Stimulated activated CD8-positive, alpha-beta memory T cell treated with anti-CD3 and anti-CD28 coated beads, Interleukin-12 subunit alpha, Interleukin-12 subunit beta, amount 100 ng/mL, for 24 hours (primary cell): ENCODE data around the gene LRRC59.
A peak's percentile ranks its signal among the peaks of the same experiment; 100 is the strongest.

Experiments
- DNase-seq: peaks from one replicate; pipeline ENCODE4 v3.0.0-alpha.2; 2020; ENCODE audit errors: extremely low read depth

Gene LRRC59

DNA sequence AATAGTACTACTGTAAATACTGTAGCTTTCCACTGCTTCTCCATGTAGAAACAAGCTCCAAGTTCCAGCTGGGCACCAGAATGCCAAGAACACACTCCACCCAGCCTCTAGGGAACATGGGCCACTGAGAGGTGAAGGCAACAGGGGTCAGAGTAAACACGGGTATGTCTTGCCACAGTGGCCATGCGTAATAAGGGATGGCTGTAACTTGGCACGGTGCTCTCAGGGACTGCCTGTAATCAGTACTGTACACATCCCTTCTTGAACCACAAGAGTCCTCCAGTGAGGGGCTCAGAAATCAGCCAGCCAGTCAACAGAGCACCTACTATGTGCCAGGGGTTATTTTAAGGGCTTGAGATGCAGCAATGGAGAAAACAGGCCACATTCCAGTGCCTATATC, 10.8 kb downstream of the LRRC59 start:
- DNase-seq, result no peak

DNA sequence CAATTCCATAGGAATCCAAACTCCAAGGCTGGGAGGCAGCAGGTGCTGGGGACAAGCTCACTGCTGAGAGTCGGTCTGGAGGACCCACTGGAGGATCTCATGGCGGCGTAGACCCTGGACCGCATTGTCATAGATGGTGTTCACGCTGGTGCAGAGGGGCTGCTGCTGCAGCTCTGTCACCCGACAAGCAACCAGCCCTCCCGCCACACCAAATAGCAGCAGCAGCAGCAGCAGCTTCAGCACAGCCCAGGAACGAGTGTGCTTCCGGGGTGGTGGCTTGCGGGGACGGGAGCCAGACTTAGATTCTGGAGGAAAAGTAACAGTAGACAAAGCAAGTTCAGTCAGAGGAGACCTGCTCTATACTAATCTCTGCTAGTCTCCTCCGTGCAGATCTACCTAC, 14.4 kb downstream of the LRRC59 start:
- no peak for DNase-seq

DNA sequence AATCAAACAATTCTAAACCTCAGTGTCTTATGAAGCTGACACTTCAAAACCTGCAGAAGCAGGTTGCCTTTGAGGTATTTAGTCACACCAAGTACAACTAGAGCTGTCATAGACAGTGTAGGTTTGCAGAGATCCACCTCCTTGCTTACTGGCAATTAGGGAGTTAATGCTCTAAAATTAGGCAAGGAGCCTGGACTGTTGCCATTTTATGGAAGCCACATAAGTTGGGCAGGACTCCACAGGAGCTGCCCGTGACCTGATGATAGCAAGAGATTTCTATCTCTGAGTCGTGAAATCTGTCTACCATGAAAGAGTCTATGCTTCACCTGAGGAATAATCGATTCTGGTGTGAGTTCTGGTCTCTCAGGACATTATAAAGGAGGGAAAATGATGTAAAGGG, 15.4 kb downstream of the LRRC59 start:
- no peak for DNase-seq

DNA sequence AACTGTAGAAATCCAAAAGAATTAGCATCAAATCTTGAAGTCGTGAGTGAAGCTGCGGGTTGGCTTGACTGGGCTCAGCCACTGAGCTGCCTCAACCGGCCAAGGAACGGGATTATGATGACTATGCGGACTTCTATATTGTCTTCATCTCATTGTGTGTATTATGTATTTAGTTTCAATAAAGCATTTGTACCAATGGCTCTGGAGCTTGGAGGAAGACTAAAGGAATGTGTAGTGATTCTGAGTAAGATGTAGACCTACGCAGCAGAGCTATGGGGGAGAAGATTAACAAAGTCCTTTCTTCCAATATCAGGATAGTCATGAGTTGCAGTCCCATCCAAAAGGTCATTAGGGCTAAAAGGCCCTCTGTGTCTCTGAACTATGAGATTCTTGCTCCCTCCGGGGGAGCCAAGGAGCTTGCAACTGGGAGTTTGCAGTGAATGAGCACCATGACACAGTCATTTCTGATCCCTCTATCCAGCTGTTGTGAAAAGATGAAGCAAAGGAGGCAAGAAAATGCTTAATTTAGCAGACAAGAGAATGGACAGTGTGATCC, 16.0 kb downstream of the LRRC59 start:
- no peak for DNase-seq

DNA sequence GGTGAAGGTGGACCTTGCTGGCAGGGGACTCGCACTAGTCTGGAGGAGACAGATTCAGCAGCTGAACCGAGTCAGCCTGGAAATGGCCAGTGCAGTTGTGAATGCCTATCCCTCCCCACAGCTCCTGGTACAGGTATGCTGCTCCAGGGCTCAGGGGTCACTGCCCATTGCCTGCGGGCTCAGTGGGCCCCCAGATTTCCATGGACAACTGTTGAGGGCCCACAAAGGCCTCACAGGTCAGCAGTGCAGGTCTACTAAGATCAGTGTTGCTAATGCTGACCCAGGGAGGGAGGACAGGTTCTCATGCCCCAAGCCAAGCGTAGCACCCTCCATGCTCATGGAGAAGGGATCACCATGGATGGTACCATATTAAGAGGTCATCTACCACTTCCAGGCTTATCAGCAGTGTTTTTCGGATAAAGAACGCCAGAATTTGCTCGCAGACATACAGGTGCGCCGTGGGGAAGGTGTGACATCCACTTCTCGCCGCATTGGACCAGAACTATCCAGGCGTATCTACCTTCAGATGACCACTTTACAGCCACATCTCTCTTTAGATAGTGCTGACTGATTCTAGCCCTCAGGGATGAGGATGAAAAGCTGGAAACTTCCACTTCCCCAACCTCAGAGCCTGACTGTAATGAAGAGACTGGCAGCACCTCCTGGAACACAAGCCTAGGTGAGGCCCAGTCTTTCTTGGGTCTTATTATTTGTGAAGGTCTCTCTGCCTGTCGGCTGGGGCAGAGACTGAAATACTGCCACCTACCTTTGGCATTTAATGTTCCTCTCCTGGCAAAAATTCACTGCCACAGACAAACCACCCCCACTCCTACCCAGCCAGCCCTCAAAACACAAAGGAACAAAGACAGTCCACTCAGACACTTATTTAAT, 16.7 kb downstream of the LRRC59 start:
- no peak for DNase-seq

DNA sequence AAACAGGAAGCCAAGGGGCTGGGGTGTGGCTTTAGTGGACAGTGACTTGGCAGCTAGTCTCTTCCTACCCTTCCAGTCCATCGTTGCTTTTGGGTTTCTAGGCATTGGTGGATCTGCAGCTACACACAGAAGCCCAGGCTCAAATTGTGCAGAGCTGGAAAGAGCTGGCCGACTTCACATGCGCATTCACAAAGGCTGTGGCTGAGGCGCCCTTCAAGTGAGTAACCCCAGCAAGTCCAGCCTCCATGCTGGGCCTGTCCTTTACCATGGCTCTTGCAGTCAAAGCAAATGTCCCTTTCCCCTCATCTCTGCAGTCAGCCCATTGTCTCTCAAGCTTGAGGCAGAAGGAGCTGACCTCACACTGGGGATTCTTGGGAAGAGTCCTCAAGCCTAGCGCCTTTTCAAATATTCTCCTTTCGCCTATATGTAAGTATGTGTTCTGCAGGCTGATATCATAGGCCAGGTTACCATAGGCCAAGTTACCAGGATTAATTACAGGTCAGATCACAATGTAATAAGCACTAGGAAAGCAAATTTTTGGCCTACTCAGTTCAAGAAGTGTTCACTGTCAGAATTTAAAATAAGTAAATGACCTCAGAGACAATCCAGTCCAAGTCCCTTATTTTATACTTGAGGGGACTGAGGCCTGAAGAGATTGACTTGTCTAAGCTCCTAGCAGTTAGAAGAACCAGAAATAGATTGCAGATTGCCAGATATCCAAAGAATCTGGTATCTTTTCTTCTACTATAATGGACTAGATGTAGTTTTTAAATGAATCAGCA, 17.8 kb downstream of the LRRC59 start:
- no peak for DNase-seq

DNA sequence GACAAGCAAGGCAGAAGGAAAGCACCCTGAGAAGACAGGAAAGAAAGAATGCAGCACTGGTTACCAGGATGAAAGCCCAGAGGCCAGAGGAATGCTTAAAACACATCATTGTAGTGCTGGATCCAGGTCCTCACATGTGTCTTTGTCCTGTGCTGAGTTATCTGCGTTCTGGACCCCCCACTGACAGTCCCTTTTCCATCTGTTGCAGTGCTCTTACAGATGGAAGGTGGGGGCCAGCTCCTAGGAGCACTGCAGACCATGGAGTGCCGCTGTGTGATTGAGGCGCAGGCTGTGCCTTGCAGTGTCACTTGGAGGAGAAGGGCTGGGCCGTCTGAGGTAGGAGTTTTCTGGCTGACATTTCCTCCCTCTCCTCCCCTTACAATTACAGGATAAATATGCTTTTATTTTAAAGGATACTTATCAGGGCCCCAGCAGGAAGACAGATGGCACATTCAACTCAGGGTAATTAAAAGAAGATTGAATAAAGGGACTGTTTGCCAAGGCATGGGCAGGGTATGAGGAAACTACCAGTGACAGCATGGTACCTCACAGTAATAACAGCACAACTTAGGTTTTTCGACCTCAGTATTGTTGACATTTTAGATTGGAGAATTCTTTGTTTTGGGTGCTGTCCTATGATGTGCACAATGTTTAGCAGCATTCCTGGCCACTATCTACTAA, 21.3 kb downstream of the LRRC59 start:
- no peak for DNase-seq

DNA sequence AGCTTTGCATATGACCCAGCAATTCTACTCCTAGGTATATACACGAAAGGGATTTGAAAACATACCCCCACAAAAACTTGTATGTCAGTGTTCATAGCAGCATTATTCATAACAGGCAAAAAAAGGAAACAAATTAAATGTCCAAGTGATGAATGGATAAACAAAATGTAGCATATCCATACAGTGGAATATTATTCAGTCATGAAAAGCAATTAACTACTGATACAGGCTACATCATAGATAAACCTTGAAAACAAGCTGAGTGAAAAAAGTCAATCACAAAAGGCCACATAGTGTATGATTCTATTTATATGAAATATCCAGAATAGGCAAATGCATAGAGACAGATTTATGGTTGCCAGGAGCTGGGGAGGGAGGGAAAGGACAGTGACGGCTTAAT, 23.6 kb downstream of the LRRC59 start:
- DNase-seq, result no peak

DNA sequence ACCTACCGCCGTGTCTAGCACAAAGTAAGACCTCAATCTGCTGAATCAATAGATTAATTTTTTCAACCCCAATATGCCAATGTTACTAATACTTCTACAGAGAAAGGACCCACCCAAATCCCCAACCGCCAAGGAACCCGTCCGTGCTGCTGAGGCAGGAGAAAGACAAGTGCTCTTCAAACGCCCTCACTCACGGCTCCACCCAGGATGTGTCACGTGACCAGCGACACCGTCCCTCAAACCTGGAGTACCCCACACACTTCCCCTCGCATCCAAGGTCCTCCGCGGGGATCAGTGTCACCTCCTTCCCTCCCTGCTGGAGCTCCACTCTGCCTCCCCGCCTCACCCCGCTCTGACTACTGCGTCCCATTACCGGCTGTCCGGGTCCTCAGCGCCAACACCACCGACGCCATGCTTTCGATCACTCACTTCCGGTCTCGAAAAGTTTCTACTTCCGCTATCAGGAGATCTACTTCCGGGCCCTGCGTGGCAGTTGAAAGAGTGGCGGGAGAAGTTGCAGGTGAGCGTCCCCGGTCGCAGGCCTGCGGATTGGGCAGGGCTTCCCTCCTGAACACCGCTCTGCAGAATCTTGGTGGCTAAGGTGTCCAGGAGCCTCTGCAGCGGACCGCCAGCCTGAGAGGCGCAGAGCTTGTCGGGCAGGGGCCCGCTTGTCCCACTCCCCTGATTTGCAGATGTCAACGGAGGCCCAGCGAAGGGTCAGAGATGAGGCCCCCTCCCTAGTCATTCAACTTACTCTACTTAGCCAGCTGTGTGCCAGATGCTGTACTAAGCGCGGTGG, 24.4 kb downstream of the LRRC59 start, which contains the start of the genes EME1 and MRPL27:
EME1 (plus strand) TSS at position 472 of the 799 bp plus-strand sequence. CDS start 1,980 bp downstream, outside the sequence.
MRPL27 (minus strand) TSS at position 427 of the 799 bp plus-strand sequence; CDS start at position 413, 14 bp downstream.
- peak; percentile 55 for DNase-seq

DNA sequence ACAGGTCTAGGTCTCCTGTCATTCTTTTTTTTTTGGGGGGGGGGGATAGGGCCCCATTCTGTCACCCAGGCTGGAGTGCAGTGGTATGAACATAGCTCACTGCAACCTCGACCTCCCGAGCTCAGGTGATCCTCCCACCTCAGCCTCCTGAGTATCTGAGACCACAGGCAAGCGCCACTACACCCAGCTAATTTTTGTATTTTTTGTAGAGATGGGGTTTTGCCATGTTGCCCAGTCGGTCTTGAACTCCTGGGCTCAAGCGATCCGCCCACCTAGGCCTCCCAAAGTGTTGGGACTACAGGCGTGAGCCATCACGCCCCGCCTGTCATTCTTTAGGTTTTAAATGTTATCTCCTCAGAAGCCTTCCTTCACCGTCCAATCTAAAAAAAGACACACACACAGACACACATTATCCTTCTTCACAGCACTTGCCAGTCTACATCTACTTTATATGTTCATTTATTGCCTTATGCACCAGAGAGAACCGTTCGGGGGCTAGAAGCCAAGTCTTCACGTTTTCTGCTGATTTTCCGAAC, 25.0 kb downstream of the LRRC59 start:
- DNase-seq, result no peak

DNA sequence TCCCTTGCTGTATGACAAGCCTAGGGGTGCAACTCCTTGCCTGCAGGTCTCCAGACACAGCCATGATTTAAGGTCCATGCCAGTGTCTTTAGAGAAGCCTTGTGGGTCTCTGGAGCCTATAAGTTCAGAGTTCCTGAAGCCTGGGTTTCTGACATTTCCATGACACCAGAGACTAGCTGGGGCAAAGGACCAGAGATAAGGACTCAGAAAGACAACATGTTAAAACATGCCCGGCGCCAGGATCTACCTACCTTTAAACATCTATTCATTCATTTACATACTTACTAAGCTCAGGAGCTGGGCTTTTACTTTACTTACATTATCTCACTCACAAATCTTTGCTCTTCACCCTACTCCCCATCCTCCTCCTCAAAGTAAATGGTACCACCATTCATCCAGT, 25.8 kb downstream of the LRRC59 start:
- no peak for DNase-seq

DNA sequence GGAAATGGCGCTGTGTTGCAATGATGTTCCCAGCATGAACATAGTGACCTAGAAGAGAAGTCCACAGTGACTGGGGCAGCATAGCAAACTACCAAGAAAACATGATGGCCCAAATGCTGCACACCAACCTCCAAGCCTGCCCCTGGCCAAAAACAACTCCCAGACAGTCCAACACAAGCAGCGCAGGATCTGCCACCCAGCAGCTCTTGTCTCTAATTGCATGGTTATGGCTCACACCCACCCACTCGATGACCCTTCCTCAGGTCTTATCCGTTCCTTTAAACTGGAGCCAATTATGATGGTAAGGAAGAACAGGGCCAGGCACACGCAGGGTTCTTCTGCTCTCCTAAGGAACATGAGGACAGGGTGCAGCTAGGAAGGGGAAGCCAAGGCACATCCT, 27.3 kb downstream of the LRRC59 start:
- no peak for DNase-seq

DNA sequence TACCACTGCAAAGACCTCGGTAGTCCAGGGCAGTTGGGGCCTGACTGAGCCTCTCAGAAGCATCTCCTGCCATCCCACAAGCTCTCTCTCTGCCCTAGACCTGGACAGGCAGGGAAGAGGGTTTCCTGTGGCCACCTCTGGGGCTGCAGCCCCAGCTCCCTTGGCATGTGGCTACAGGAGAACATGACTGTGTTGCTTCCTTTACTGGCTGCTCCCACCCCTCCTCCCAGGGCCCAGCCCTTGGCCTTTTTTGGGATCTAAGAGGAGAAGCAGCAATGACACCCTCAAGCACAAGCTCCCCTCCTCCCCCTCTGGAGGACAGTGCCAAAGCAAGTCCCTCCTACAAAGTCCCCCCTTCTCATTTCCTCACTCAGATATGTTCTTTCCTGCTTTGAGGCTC, 29.9 kb downstream of the LRRC59 start:
- DNase-seq, result no peak

DNA sequence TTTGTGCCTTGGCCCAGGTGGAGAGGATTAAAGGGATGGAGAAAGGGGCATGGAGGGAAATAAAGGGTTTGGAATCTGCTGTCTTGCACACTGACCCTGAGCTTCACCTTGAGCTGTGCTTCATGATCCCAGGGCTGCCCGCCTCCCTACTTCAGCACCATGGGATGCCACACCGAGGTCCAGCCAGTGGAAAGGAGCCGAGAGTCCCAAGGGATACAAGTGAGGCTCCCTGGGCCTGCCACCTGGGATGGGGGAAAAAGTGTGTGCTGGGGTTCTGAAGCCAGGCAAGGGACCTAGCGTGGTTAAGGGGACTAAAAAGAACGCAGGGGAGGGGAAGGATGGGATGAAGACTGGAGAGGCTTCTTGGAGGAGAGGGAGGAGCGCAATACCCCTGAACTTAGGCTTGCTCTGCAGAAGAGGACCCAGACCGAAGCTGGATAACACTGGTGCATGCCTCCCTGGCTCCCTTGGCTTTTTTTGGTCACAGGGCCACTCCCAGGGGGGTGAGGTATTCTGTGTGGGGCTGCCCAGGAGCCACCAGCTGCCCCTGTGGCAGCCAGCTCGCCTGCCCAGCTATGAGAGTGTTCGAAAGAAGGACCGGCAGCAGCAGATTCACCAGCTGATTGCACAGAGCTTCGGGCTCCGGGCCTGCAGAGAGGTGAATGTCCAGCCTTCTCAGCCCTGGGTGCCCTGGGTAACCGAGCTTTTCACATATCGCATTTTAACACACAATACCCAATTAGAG, 31.5 kb downstream of the LRRC59 start:
- DNase-seq, result no peak

DNA sequence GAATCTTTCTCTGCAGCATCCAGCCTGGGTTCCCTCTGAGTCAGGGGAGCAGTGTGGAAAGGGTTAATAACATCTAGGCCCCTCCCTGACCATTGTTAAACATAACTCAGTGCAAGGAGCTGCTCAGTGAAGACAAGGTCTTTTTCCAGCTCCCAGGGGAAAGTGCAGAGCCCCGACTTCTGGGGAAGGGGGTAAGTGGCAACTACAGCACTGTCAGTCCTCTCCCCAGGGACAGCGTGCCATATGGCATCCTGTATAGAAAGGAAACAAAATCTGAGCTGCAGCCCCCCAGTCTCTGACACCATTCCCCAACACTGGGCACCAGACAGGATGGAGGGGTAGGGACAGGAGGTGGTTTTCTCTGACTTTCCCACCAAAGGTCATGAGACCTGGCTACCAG, 32.2 kb downstream of the LRRC59 start:
- DNase-seq, result no peak

DNA sequence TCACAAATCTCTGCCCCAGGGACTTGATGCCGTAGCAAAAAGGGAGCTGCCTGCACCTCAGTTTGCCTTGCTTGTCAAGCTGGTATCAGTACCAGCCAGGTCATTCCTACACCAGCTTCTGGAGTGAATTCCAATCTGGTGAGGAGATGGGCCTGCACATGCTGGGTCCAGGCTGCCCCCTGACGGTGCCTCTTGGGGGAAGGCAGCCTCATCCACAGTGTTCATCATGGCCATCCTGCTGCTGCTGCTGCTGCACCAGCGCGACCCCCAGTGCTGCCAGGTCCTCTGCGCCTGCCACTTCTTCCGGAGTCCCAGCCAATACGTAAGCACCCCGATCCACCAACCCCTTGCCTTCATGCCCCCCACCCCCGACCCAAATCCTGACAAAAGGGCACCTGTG, 32.6 kb downstream of the LRRC59 start:
- no peak for DNase-seq

DNA sequence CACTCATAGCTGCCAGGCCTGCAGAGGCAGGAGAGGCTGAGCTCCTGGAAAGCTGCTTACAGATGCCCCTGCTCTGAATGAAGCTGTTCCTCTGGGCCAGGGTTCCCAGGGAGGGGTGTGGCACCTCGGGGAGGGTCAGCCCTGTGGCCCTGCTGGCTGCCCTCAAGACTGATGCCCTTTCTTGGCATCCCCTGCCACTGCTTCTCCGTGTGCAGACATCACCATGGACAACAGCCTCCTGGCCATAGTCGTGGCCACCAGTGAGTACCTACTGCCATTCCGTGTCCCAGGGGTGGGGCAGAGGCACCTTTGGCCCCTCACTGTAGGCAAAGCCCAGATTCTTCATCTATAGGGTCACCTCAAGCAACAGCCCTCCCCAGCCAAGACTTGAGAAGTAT, 33.3 kb downstream of the LRRC59 start:
- DNase-seq, result no peak

DNA sequence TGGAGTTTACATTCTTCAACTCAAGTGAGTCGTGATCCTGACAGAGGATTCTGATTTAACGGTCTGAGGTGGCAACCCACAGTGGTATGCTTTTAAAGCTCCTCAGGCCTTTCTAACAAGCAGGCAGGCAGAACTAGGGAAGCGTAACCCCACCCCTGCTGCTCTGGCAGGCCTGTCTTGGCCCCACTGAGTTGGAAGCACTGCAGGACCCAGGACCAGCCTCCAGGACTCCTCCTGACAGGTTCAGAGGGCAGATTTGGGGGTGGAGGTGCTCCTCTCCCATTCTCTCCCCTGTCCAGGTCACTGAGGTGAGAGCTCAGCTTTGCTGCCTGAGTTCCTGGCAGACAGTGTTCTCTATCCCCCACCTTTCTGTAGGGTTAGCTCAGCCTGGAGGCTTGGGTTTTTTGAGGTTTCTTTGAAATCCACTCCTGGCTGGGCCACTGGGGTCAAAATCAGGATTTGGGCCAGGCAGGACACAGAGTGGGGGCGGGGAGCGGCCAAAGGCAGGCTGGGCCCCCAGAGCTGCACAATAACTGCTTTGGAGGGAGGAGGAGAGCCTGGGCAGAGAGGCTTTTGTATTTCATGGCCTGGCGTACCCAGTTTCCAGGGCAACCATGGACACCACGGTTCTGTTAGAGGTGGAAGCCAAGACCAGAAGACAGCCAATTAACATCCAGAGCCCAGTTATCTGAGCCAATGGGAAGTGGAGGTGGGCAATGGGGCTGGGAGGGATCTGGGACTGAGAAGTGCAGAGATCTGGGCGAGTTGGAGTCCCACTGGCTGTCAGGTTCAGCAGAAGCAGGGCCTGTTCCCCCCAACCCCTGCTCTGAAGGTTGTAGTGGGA, 33.9 kb downstream of the LRRC59 start:
- DNase-seq, result no peak

DNA sequence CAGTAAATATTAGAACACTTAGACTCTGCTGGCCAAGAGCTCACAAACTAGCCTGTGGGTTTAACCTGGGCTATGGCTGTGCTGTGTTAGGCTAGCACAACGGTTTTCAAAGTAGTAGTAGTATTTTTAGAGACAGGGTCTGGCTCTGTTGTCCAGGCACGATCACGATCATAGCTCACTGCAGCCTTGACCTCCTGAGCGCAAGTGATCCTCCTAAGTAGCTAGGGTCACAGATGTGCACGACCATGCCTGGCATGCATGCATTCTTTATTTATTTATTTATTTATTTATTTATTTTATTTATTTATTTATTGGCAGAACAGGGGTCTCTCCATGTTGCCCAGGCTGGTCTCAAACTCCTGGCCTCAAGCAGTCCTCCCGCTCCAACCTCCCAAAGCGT, 34.7 kb downstream of the LRRC59 start:
- DNase-seq, result no peak
